K562 (cell line): ENCODE data around the gene IL1B. TPM values are rescaled to one million over a fixed set of nuclear protein-coding genes. Genes with fewer than 3 reads are reported as not detected.

Experiments
- AFF4 ChIP-seq: sonication (generic); formaldehyde crosslinking; IDR thresholded peaks from 2 replicates; pipeline ENCODE4 v1.8.0; 2023; ENCODE audit warnings: mild to moderate bottlenecking, missing genetic modification reagents
- FOXP4 ChIP-seq: sonication (generic); formaldehyde crosslinking; IDR thresholded peaks from 2 replicates; pipeline ENCODE4 v1.8.0; 2022; ENCODE audit warnings: mild to moderate bottlenecking, missing genetic modification reagents, borderline replicate concordance
- MCM5 ChIP-seq: fragments of 450-650 bp; IDR thresholded peaks from 2 replicates; pipeline ENCODE4 v1.6.1; 2016; ENCODE audit warnings: low read depth
- MGA ChIP-seq: fragments of 450-650 bp; IDR thresholded peaks from 2 replicates; pipeline ENCODE4 v1.6.1; 2016; ENCODE audit warnings: mild to moderate bottlenecking, moderate library complexity
- NFXL1 ChIP-seq: fragments of 450-650 bp; formaldehyde crosslinking; IDR thresholded peaks from 2 replicates; pipeline ENCODE4 v1.4.0; 2021; ENCODE audit warnings: mild to moderate bottlenecking
- SNIP1 ChIP-seq: fragments of 450-650 bp; IDR thresholded peaks from 2 replicates; pipeline ENCODE4 v1.7.1; 2017; ENCODE audit warnings: low read depth, mild to moderate bottlenecking
- SRSF9 ChIP-seq: fragments of 200-400 bp; formaldehyde crosslinking; IDR thresholded peaks from 2 replicates; pipeline ENCODE4 v1.6.1; 2017; ENCODE audit warnings: low read depth, low read length, borderline replicate concordance
- TCFL5 ChIP-seq: fragments of 250-450 bp; sonication (Bioruptor Pico); conservative IDR thresholded peaks from 2 replicates; pipeline ENCODE4 v1.6.1; 2021; ENCODE audit warnings: mild to moderate bottlenecking, moderate library complexity, matching md5 sums
- ZNF143 ChIP-seq: sonication (generic); formaldehyde crosslinking; IDR thresholded peaks from 2 replicates; pipeline ENCODE4 v1.9.0; 2022; ENCODE audit warnings: mild to moderate bottlenecking, missing genetic modification reagents
- ZNF282 ChIP-seq: sonication (generic); formaldehyde crosslinking; IDR thresholded peaks from 2 replicates; pipeline ENCODE4 v1.8.1; 2023; ENCODE audit warnings: missing genetic modification reagents
- ZNF347 ChIP-seq: fragments of 450-650 bp; formaldehyde crosslinking; IDR thresholded peaks from 2 replicates; pipeline ENCODE4 v1.4.0; 2020; ENCODE audit warnings: low read depth, mild to moderate bottlenecking, moderate library complexity
- polyA plus RNA-seq, 8 experiments: library from polyadenylated mRNA; depleted of rRNA in 4 of 8; stranded (reverse) in 5 of 8; unstranded in 3 of 8; fragments of >200 nt; fragmentation: Nextera tagmentation in 2 of 8; fragmentation: Illumina TruSeq in 1 of 8; extraction: Ambion mirVana in 2 of 8; extraction: Trizol in 1 of 8; gene quantifications; 2 replicates each; pipeline versions ENCODE4 v1.2.1 to v1.2.3, GENCODE V29; 2011 to 2014; ENCODE audit warnings: inconsistent platforms in 1 of 8, missing spikeins in 1 of 8
- total RNA-seq, 7 experiments: library from RNA; depleted of rRNA in 6 of 7; stranded (reverse); fragments of >200 nt in 6 of 7; fragmentation: Illumina TruSeq in 2 of 7; extraction: Trizol in 2 of 7; gene quantifications; 2 replicates each; pipeline versions ENCODE4 v1.2.1 to v1.2.3, GENCODE V29; 2011 to 2021; ENCODE audit warnings: low replicate concordance in 1 of 7

The IL1B gene
- total and polyA plus RNA-seq, 9 of the 15 experiments (the other 6 are each of a cell fraction or from before 2014, with no cell fraction given) = 0.29 TPM; not detected in 8

- no peak for TF ChIP-seq MGA
- TF ChIP-seq ZNF282 = no peak
- no peak for TF ChIP-seq MCM5
- no peak for TF ChIP-seq ZNF143
- TF ChIP-seq ZNF347 = no peak
- TF ChIP-seq TCFL5 (CRISPR knock-in tag) = no peak
- no peak; the same call in 1 of the 2 replicates for TF ChIP-seq NFXL1
- TF ChIP-seq AFF4 = no peak
- TF ChIP-seq FOXP4 = no peak
- no peak for TF ChIP-seq SRSF9
- TF ChIP-seq SNIP1 = no peak
Observed at GRCh38 chr2:112793449-112793978, 43.1 kb downstream of the IL1B start (continued).
